NCI-H1105 (cell line): ENCODE data around the gene IL23R.
A peak's percentile ranks its signal among the peaks of the same experiment; 100 is the strongest.

Experiments used
- DNase-seq: peaks from one replicate; lab custom pipeline; 2025; lab: John Stamatoyannopoulos, UW

Gene IL23R

DNA sequence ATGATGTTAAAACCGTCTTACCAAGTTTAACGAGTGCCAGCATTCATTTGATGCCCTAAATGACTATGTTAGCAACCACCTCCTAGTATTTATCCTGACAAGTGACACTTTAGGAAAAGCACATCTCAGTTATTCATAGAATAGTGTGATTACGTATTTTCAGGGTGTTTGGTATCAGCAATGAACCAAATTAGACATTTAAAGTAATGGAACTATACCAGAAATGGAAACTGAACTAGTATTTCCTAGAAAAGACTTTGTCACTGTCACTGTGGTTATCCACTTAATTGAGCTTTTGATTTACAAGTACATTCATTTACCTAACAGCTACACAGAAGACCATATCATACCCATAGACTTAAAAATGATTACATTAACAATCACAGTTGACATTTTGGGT lies 137.8 kb downstream of the IL23R start:
- no peak for DNase-seq

- DNase-seq, result no peak
Measured at GRCh38 chr1:67306547-67306946, 140.3 kb downstream of the IL23R start.

DNA sequence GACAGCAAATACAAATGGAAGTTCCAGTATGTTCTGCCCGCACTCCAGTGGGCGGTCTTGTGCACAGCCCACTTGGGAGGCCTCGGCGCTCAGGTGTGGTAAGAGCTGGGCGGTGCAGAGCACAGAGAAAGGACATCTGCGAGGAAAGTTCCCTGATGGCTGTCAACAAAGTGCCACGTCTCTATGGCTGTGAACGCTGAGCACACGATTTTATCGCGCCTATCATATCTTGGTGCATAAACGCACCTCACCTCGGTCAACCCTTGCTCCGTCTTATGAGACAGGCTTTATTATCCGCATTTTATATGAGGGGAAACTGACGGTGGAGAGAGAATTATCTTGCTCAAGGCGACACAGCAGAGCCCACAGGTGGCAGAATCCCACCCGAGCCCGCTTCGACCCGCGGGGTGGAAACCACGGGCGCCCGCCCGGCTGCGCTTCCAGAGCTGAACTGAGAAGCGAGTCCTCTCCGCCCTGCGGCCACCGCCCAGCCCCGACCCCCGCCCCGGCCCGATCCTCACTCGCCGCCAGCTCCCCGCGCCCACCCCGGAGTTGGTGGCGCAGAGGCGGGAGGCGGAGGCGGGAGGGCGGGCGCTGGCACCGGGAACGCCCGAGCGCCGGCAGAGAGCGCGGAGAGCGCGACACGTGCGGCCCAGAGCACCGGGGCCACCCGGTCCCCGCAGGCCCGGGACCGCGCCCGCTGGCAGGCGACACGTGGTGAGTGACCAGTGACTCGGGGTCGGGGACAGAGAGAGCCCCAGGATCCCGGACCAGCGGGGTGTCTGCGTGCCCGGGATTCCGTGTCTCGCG lies 141.2 kb downstream of the IL23R start, which contains the start of gene IL12RB2:
IL12RB2 (plus strand) TSS at position 623 of the 810 bp plus-strand sequence. CDS start 12,496 bp downstream, outside the sequence.
- DNase-seq, result peak; percentile 3

DNA sequence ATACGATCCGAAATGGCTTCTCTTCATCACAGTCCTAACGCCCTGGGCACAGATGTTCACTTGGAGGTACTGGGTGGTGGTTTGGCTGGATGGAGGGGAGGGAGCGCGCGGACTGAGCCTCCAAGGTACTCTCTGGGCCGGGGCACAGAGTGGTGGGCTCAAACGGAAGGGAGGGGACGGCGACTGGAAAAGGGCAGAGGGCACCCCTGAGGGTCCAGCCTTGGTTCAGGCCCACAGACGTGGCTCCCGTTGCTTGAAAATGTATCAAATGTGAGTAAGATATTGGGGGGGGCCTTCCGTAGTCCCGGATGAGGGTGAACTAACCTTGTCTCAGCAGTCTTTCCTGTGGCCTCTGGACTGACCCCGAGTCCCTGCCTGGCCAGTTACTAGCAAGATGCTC lies 141.9 kb downstream of the IL23R start:
- DNase-seq, result no peak
